ENCODE data around the gene MFN1. TPM values are rescaled to one million over a fixed set of nuclear protein-coding genes. Genes with fewer than 3 reads are reported as not detected.

The MFN1 gene
- polyA plus RNA-seq, 3 donors: 11.5 to 16.5 (median 14.8) TPM

GRCh38 chr3:179332240-179332639 lies 15.3 kb upstream of the MFN1 start:
- WGBS, 3 donors: 97 to 98% (median 98%) methylated on average over 4 of the region's 4 CpGs

GRCh38 chr3:179333084-179333483 lies 14.4 kb upstream of the MFN1 start:
- WGBS, 3 donors: 93 to 94% (median 94%) methylated on average over 2 of the region's 2 CpGs
- H3K27ac ChIP-seq (ENCODE audit: low read depth, low read length): no peak overlapping the region

More at GRCh38 chr3:179332240-179332639, 15.3 kb upstream of the MFN1 start:
- H3K27ac ChIP-seq (ENCODE audit: low read depth, low read length): no peak overlapping the region

GRCh38 chr3:179336345-179336929 lies 11.1 kb upstream of the MFN1 start:
- 37 to 49% (median 44%) methylated on average over 1 of the region's 1 CpG for WGBS, 3 donors
- H3K27ac ChIP-seq (ENCODE audit: low read depth, low read length): no peak overlapping the region

- 14 to 35% (median 28%) methylated on average over 5 of the region's 5 CpGs for WGBS, 3 donors
Measured at GRCh38 chr3:179348325-179349013, 960 bp downstream of the MFN1 start.

GRCh38 chr3:179355996-179356395 lies 8.5 kb downstream of the MFN1 start:
- H3K27ac ChIP-seq (ENCODE audit: low read depth, low read length): no peak overlapping the region
- WGBS, 3 donors: 95 to 100% (median 98%) methylated on average over 1 of the region's 1 CpG

More at GRCh38 chr3:179348325-179349013, 960 bp downstream of the MFN1 start:
- H3K27ac ChIP-seq (ENCODE audit: low read depth, low read length): no peak overlapping the region

- WGBS, 3 donors: 97 to 98% (median 98%) methylated on average over 5 of the region's 5 CpGs
- H3K27ac ChIP-seq (ENCODE audit: low read depth, low read length): no peak overlapping the region
Measured at GRCh38 chr3:179363332-179363731, 15.8 kb downstream of the MFN1 start.

GRCh38 chr3:179369621-179370020 lies 22.1 kb downstream of the MFN1 start:
- 93 to 96% (median 95%) methylated on average over 1 of the region's 1 CpG for WGBS, 3 donors
- H3K27ac ChIP-seq (ENCODE audit: low read depth, low read length): no peak overlapping the region

- WGBS, 3 donors: 96 to 98% (median 96%) methylated on average over 6 of the region's 6 CpGs
- H3K27ac ChIP-seq (ENCODE audit: low read depth, low read length): no peak overlapping the region
Measured at GRCh38 chr3:179373938-179374337, 26.4 kb downstream of the MFN1 start.

- 90 to 92% (median 92%) methylated on average over 12 of the region's 12 CpGs for WGBS, 3 donors
- H3K27ac ChIP-seq (ENCODE audit: low read depth, low read length): no peak overlapping the region
Measured at GRCh38 chr3:179375091-179375999, 27.8 kb downstream of the MFN1 start.

- 84 to 93% (median 92%) methylated on average over 1 of the region's 1 CpG for WGBS, 3 donors
- no peak overlapping the region for H3K27ac ChIP-seq (ENCODE audit: low read depth, low read length)
Measured at GRCh38 chr3:179376474-179376873, 29.0 kb downstream of the MFN1 start.

- no peak overlapping the region for H3K27ac ChIP-seq (ENCODE audit: low read depth, low read length)
- WGBS, 3 donors: 84 to 89% (median 88%) methylated on average over 1 of the region's 1 CpG
Measured at GRCh38 chr3:179391906-179392305, 44.4 kb downstream of the MFN1 start.

GRCh38 chr3:179398574-179399231 lies 51.2 kb downstream of the MFN1 start:
- H3K27ac ChIP-seq (ENCODE audit: low read depth, low read length): no peak overlapping the region
- WGBS, 3 donors: 90 to 96% (median 93%) methylated on average over 2 of the region's 2 CpGs

GRCh38 chr3:179401561-179401960 lies 54.1 kb downstream of the MFN1 start:
- no peak overlapping the region for H3K27ac ChIP-seq (ENCODE audit: low read depth, low read length)
- WGBS, 3 donors: 87 to 91% (median 87%) methylated on average over 3 of the region's 3 CpGs

- H3K27ac ChIP-seq (ENCODE audit: low read depth, low read length): no peak overlapping the region
- WGBS, 3 donors: 68 to 78% (median 75%) methylated on average over 5 of the region's 5 CpGs
Measured at GRCh38 chr3:179402963-179403362, 55.5 kb downstream of the MFN1 start.

GRCh38 chr3:179404307-179404706 lies 56.8 kb downstream of the MFN1 start:
- H3K27ac ChIP-seq (ENCODE audit: low read depth, low read length): no peak overlapping the region
- 93 to 94% (median 94%) methylated on average over 2 of the region's 2 CpGs for WGBS, 3 donors

GRCh38 chr3:179410331-179410730 lies 62.8 kb downstream of the MFN1 start:
- 91 to 94% (median 94%) methylated on average over 2 of the region's 2 CpGs for WGBS, 3 donors
- no peak overlapping the region for H3K27ac ChIP-seq (ENCODE audit: low read depth, low read length)

- no peak overlapping the region for H3K27ac ChIP-seq (ENCODE audit: low read depth, low read length)
Measured at GRCh38 chr3:179410999-179411398, 63.5 kb downstream of the MFN1 start.

GRCh38 chr3:179414804-179415203 lies 67.3 kb downstream of the MFN1 start:
- 66 to 89% (median 88%) methylated on average over 2 of the region's 2 CpGs for WGBS, 3 donors
- no peak overlapping the region for H3K27ac ChIP-seq (ENCODE audit: low read depth, low read length)

- 89 to 94% (median 93%) methylated on average over 4 of the region's 4 CpGs for WGBS, 3 donors
- H3K27ac ChIP-seq (ENCODE audit: low read depth, low read length): no peak overlapping the region
Measured at GRCh38 chr3:179415377-179415776, 67.9 kb downstream of the MFN1 start.
